HG02943 (cell line): ENCODE measurements around the gene THEM4.
"Not testable (repeated sequence)": the region's sequence is repeated elsewhere in the genome, so short reads cannot be mapped to it uniquely, and the experiment has no call there.

Source experiments
- ATAC-seq: cut with Tn5 transposase; IDR thresholded peaks from one replicate; pipeline ENCODE4 v1.9.1; 2021; ENCODE audit warnings: mild to moderate bottlenecking, low read depth, moderate library complexity; ENCODE audit not compliant: unreplicated experiment

The THEM4 gene

GRCh38 chr1:151935894-151936602 is 26.7 kb upstream of the THEM4 start:
- no peak for ATAC-seq

GRCh38 chr1:151935154-151935553 is 25.8 kb upstream of the THEM4 start:
- no peak for ATAC-seq

GRCh38 chr1:151934048-151934493 is 24.8 kb upstream of the THEM4 start:
- ATAC-seq: no peak

GRCh38 chr1:151924691-151925587 is 15.6 kb upstream of the THEM4 start:
- no peak for ATAC-seq

GRCh38 chr1:151923422-151923821 is 14.1 kb upstream of the THEM4 start:
- no peak for ATAC-seq

GRCh38 chr1:151920149-151920548 is 10.8 kb upstream of the THEM4 start:
- no peak for ATAC-seq

- no peak for ATAC-seq
Observed at GRCh38 chr1:151918819-151919610, 9.7 kb upstream of the THEM4 start.

DNA sequence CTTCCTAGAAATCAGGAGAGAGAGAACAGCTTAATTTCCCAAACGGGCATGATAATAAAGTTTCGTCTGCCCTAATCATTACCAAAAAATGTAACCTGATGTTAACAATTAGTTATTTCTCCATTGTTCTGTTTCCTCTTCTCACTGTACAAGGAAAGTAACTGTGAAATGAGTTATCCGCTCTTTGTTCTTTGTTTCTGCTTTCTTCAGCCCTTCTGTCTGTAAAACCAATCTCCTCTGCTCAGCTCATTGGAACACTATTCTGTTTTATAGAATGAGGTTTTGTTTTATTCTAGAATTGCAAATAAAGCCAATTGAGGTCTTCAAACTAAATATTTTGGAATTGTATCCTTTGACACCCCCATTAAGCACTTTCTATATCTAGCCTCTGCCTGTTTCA is 8.8 kb upstream of the THEM4 start:
- ATAC-seq: no peak

GRCh38 chr1:151916726-151917370 is 7.5 kb upstream of the THEM4 start:
- ATAC-seq: no peak

DNA sequence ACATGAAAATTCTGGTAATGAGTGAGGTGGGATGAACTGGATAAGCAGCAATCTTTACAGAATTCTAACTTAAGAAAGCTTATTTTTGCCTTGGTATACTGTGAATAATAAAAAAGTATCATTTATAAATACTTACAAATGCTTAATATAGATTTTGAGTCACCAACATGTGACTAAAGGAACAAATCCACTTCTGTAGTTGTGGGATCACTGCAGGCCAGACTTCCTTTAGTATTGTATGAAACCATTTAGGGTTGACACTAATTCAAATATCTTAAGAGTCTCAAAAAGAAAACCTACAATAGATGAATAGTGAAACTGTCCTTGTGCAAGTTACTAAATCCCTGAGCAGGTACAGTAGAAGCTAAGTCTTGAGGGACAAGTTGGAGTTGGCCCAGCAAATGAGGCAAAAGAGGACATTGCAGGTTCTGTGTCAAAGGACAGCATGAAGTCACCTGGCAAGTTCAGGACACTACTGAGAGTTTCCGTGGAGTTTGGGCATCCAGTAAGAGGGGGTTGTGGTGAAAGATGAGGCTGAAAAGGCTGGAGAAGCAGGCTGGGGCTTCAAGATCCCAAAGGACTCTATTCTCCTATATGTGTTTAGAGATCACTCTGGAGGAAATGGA is 5.9 kb upstream of the THEM4 start:
- ATAC-seq: no peak

DNA sequence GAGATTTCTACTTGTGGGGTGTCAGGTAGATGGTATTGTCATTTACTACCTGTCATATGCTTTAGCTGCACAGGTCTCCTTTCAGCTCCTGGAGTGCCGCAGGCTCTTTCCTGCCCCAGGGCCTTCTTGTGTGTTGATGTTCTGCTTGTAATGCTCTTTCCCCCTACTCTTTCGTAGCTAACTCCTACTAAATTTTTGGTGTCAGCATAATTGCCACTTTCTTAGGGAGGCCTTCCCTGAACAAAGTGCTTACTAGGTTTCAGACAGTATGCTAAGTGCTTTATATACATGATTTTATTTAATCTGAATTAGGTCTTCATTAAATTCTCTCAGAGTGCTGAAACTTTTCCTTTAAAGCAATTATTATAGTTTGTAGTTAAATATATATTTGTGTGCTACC is 4.8 kb upstream of the THEM4 start:
- ATAC-seq: no peak

DNA sequence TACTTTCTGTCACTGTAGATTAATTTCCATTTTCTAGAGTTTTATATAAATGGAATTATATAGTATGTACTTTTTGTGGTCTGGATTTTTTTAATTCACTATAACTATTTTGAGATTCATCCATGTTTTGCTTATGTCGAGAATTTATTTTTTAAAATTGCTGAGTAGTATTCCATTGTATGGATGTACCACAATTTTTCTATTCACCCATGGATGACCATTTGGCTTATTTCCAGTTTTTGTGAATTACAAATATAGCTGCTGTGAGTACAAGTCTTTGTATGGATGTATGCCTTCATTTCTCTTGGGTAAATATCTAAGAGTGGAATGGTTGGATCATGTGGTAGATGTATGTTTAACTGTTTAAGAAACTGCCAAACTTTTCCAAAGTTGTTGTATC is 3.7 kb upstream of the THEM4 start:
- ATAC-seq: no peak

DNA sequence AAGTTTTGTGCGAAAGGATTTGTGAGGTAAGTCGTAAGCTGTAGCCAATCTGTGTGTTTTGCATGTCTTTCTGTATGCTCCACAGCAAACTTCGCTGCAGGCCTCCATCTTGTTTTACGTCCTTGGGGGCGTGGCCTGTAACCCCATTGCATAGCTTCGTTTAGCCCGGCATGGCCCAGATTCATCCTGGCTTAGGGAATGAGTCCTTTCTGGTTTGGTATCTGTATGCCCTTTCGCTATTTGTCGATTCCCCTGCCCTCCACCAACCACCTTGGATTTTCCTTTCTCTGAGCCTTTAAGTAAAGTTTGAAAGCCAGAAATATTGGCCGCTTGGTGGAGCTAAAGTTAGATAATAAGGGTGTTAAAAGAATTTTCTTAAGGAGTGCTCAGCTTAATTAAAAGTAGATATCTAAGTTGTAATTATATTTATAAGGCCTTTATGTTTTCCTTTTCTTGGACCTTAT is 1.1 kb downstream of the THEM4 start:
- no peak for ATAC-seq

GRCh38 chr1:151907363-151908139 is 1.8 kb downstream of the THEM4 start:
- no peak for ATAC-seq

DNA sequence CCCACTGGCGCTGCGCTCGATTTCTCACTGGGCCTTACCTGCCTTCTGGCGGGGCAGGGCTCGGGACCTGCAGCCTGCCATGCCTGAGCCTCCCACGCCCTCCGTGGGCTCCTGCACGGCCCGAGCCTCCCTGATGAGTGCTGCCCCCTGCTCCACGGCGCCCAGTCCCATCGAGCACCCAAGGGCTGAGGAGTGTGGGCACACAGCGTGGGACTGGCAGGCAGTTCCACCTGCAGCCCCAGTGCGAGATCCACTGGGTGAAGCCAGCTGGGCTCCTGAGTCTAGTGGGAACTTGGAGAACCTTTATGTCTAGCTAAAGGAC is 3.0 kb downstream of the THEM4 start:
- ATAC-seq: not testable (repeated sequence)

DNA sequence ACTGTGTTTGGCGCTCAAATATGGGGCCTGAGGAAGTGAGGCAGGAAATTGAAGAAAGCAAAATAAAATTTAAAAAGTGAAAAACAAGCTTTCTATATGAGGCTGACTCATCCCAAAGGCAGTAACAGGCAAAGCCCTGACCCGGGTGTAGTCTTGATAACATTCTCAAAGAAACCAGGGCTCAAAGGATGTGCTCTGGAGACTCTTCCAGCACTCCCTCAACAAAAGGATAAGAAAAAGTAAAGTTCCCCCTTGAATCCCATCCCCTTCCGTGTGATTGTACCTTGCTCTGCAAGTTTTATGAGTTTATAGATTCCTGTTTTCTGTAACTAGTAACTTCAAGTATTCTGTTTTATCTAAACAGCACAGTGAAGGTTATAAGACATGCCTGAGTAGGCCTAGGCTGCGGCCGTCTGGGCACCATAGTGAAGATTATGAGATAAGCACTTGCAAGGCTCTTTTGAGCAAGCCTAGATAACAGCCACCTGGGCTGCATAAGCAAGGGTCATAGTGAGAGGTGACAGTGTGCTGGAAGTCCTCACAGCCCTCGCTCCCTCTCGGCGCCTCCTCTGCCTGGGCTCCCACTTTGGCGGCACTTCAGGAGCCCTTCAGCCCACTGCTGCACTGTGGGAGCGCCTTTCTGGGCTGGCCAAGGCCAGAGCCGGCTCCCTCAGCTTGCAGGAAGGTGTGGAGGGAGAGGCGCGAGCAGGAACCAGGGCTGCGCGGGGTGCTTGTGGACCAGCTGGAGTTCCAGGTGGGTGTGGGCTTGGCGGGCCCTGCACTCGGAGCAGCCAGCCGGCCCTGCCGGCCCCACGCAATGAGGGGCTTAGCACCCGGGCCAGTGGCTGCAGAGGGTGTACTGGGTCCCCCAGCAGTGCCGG is 3.6 kb downstream of the THEM4 start:
- not testable (repeated sequence) for ATAC-seq

GRCh38 chr1:151905070-151905442 is 4.3 kb downstream of the THEM4 start:
- ATAC-seq: no peak

GRCh38 chr1:151902858-151903257 is 6.5 kb downstream of the THEM4 start:
- no peak for ATAC-seq
